B cell (primary cell): ENCODE results near the gene GALNT18. TPM values are rescaled to one million over a fixed set of nuclear protein-coding genes. Genes with fewer than 3 reads are reported as not detected.

Experiments
- ATAC-seq: fragments of 200-7000 bp; cut with Tn5 transposase; one replicate; pipeline ENCODE4 v1.10.0; 2021; ENCODE audit warnings: low read depth, mild to moderate bottlenecking, moderate number of reproducible peaks, moderate library complexity
- CTCF ChIA-PET: fragments of 350-600 bp; sonication (Branson Sonifier 250); formaldehyde crosslinking; loops from one replicate; lab custom pipeline; 2021; ENCODE audit warnings: antibody characterized with exemption, inconsistent platforms; lab: Charles Lee
- POLR2A ChIA-PET: fragments of 350-600 bp; sonication (Branson Sonifier 250); formaldehyde crosslinking; loops from one replicate; lab custom pipeline; 2021; ENCODE audit warnings: antibody characterized with exemption; lab: Charles Lee
- DNase-seq: peaks from one replicate; pipeline ENCODE4 v3.0.0; 2013
- H2AFZ ChIP-seq: 2 replicates; pipeline ENCODE4 v1.6.1; 2012; ENCODE audit warnings: mild to moderate bottlenecking, low read depth, low read length; ENCODE audit not compliant: insufficient read depth, poor library complexity, severe bottlenecking
- H3K27ac ChIP-seq, 2 donors: 1 replicate in 1 of 2; 2 replicates in 1 of 2; pipeline ENCODE4 v1.5.1; 2012 to 2013; ENCODE audit warnings: low read length in 2 of 2, mild to moderate bottlenecking in 2 of 2, moderate library complexity in 1 of 2
- H3K27me3 ChIP-seq, 4 experiments: fragments of 200-600 bp in 1 of 4; sonication (generic) in 1 of 4; replicated peaks in 1 of 4; 1 replicate in 2 of 4; 2 replicates in 2 of 4; pipeline versions ENCODE4 v1.6.1 to v1.7.0; 2013 to 2016; ENCODE audit warnings: low read length in 3 of 4, mild to moderate bottlenecking in 2 of 4, mixed read lengths in 1 of 4, moderate library complexity in 1 of 4; ENCODE audit not compliant: insufficient read depth in 4 of 4, control insufficient read depth in 3 of 4; ENCODE audit errors: control extremely low read depth in 1 of 4
- H3K36me3 ChIP-seq, 2 experiments: replicated peaks in 1 of 2; 1 replicate in 1 of 2; 2 replicates in 1 of 2; pipeline versions ENCODE4 v1.6.1 to v1.7.1; 2013; ENCODE audit warnings: low read length in 1 of 2; ENCODE audit not compliant: insufficient read depth in 2 of 2, control insufficient read depth in 1 of 2; ENCODE audit errors: control extremely low read depth in 1 of 2, extremely low read depth in 1 of 2
- H3K4me1 ChIP-seq, 2 donors: fragments of 200-600 bp in 1 of 2; sonication (generic) in 1 of 2; 1 replicate in 1 of 2; 2 replicates in 1 of 2; pipeline versions ENCODE4 v1.5.1 to v1.6.1; 2013 to 2017; ENCODE audit warnings: low read length in 2 of 2; ENCODE audit not compliant: control insufficient read depth in 2 of 2, insufficient read depth in 2 of 2
- H3K4me2 ChIP-seq: replicated peaks from 2 replicates; pipeline ENCODE3; 2012; ENCODE audit warnings: mild to moderate bottlenecking, low read depth, low read length; ENCODE audit not compliant: poor library complexity, severe bottlenecking
- H3K4me3 ChIP-seq, 5 experiments: fragments of 200-600 bp in 1 of 5; sonication (generic) in 1 of 5; 1 replicate in 3 of 5; 2 replicates in 2 of 5; pipeline versions ENCODE4 v1.5.1 to v1.7.0; 2011 to 2016; ENCODE audit warnings: low read length in 4 of 5, mild to moderate bottlenecking in 4 of 5, low read depth in 2 of 5, control low read depth in 1 of 5, moderate library complexity in 1 of 5; ENCODE audit not compliant: insufficient read depth in 1 of 5; ENCODE audit errors: control extremely low read depth in 1 of 5, extremely low read depth in 1 of 5
- H3K79me2 ChIP-seq: fragments of 200-600 bp; sonication (generic); one replicate; pipeline ENCODE4 v1.6.0; 2016; ENCODE audit warnings: low read length; ENCODE audit not compliant: control insufficient read depth, insufficient read depth
- H3K9ac ChIP-seq: fragments of 200-600 bp; sonication (generic); 2 replicates; pipeline ENCODE4 v1.6.1; 2017; ENCODE audit warnings: mild to moderate bottlenecking, low read length, moderate library complexity
- H3K9me3 ChIP-seq, 3 donors: one replicate each; pipeline versions ENCODE4 v1.6.1 to v1.7.1; 2013; ENCODE audit warnings: low read length in 2 of 3; ENCODE audit not compliant: control insufficient read depth in 2 of 3, insufficient read depth in 1 of 3; ENCODE audit errors: control extremely low read depth in 1 of 3
- H4K20me1 ChIP-seq: 2 replicates; pipeline ENCODE4 v1.6.0; 2012; ENCODE audit warnings: mild to moderate bottlenecking, low read length; ENCODE audit not compliant: insufficient read depth, control insufficient read depth, poor library complexity, severe bottlenecking
- H3K27ac Mint-ChIP-seq: one replicate; pipeline ENCODE4 v1.8.0; 2021; ENCODE audit warnings: mixed read lengths
- H3K27me3 Mint-ChIP-seq: one replicate; pipeline ENCODE4 v1.8.0; 2021; ENCODE audit warnings: mixed read lengths
- H3K4me1 Mint-ChIP-seq: one replicate; pipeline ENCODE4 v1.8.0; 2021; ENCODE audit warnings: mixed read lengths
- H3K4me3 Mint-ChIP-seq: one replicate; pipeline ENCODE4 v1.8.0; 2021; ENCODE audit warnings: mixed read lengths
- H3K9me3 Mint-ChIP-seq: one replicate; pipeline ENCODE4 v1.8.0; 2022; ENCODE audit warnings: mixed read lengths; ENCODE audit not compliant: insufficient read depth
- CTCF ChIP-seq: fragments of 200-600 bp; IDR thresholded peaks from one replicate; pipeline ENCODE4 v1.8.0; 2022; ENCODE audit warnings: antibody characterized with exemption, mild to moderate bottlenecking
- EZH2 ChIP-seq: IDR thresholded peaks from 2 replicates; pipeline ENCODE4 v1.6.1; 2012; ENCODE audit warnings: borderline replicate concordance, low read depth, mild to moderate bottlenecking, moderate library complexity, low read length; ENCODE audit not compliant: insufficient read depth, poor library complexity, severe bottlenecking
- WGBS: methylation state at CpG from one replicate; pipeline ENCODE4 v1.1.5; 2013; ENCODE audit warnings: missing lambda C conversion rate; ENCODE audit not compliant: insufficient coverage; 5-methylcytosine and 5-hydroxymethylcytosine counted together
- intact Hi-C: fragments of 100-400 bp; cut with micrococcal nuclease; formaldehyde crosslinking; loops from one replicate; pipeline ENCODE4 v1.10.0; 2022
- polyA plus RNA-seq: library from polyadenylated mRNA; depleted of rRNA; stranded (reverse); fragments of >200 nt; gene quantifications from 2 replicates; pipeline ENCODE4 v1.2.3, GENCODE V29; 2012
- total RNA-seq, 2 donors: library from RNA; stranded (reverse); fragments of 120-200 nt in 1 of 2; gene quantifications; 1 replicate in 1 of 2; 2 replicates in 1 of 2; pipeline versions ENCODE4 v1.2.3 to v1.2.4, GENCODE V29; 2013 to 2022

Gene GALNT18
- total and polyA plus RNA-seq, 2 donors (not counting 1 experiment from before 2014, with no cell fraction given), result not detected

- intact Hi-C loops, result no loop called here
- no peak overlapping the region for H3K27ac ChIP-seq
- H3K36me3 ChIP-seq, result no peaks in the 10 kb centered on the region
- 82% methylated on average over 3 of the region's 4 CpGs for WGBS
- no peaks in the 10 kb centered on the region for H4K20me1 ChIP-seq
- TF ChIP-seq EZH2 (no peak), CTCF (no peak)
- ATAC-seq, result no peak
- H3K4me2 ChIP-seq, result no peak overlapping the region
- H3K9ac ChIP-seq, result no peak overlapping the region
- H2AFZ ChIP-seq, result no peak overlapping the region
- CTCF ChIA-PET, result no interaction called here
- Mint-ChIP-seq H3K27ac (no peak overlapping the region), H3K9me3 (no peaks in the 10 kb centered on the region), H3K4me3 (no peak overlapping the region), H3K27me3 (peaks cover 18% of the 10 kb centered on the region), H3K4me1 (no peaks in the 10 kb centered on the region)
- H3K9me3 ChIP-seq, result no peaks in the 10 kb centered on the region
- no peaks in the 10 kb centered on the region for H3K4me1 ChIP-seq
- H3K4me3 ChIP-seq, result no peak overlapping the region
- no peak for DNase-seq
- H3K27me3 ChIP-seq, result peaks cover 0 to 3% (median 0%) of the 10 kb centered on the region in 4 experiments
- no peaks in the 10 kb centered on the region for H3K79me2 ChIP-seq
- POLR2A ChIA-PET, result no interaction called here
Measured at GRCh38 chr11:11476971-11477645, 144.7 kb downstream of the GALNT18 start.

GRCh38 chr11:11476499-11476898 is 145.3 kb downstream of the GALNT18 start:
- Histone ChIP-seq H3K4me3 (no peak overlapping the region), H3K4me1 (no peaks in the 10 kb centered on the region), H3K36me3 (no peaks in the 10 kb centered on the region), H3K79me2 (no peaks in the 10 kb centered on the region), H4K20me1 (no peaks in the 10 kb centered on the region), H3K9me3 (no peaks in the 10 kb centered on the region), H2AFZ (no peak overlapping the region), H3K4me2 (no peak overlapping the region), H3K27ac (no peak overlapping the region), H3K9ac (no peak overlapping the region), H3K27me3 (peaks cover 0 to 3% (median 0%) of the 10 kb centered on the region in 4 experiments)
- ChIA-PET POLR2A (no interaction called here), CTCF (no interaction called here)
- WGBS, result 78% methylated on average over 1 of the region's 2 CpGs
- ATAC-seq, result no peak
- H3K27ac Mint-ChIP-seq, result no peak overlapping the region
- no peak for DNase-seq
- TF ChIP-seq EZH2, result no peak
- no peak for TF ChIP-seq CTCF
- no peaks in the 10 kb centered on the region for H3K4me1 Mint-ChIP-seq
- H3K27me3 Mint-ChIP-seq, result peaks cover 18% of the 10 kb centered on the region
- intact Hi-C loops, result no loop called here
- no peaks in the 10 kb centered on the region for H3K9me3 Mint-ChIP-seq
- no peak overlapping the region for H3K4me3 Mint-ChIP-seq
